Suppressor macrophage treated with lipopolysaccharide for 4 hours (primary cell): ENCODE measurements around the gene NCAN.
"Not testable (repeated sequence)": the region's sequence is repeated elsewhere in the genome, so short reads cannot be mapped to it uniquely, and the experiment has no call there.

Experiments used
- DNase-seq: peaks from one replicate; pipeline ENCODE4 v3.0.0-alpha.2; 2020

Gene NCAN

DNA sequence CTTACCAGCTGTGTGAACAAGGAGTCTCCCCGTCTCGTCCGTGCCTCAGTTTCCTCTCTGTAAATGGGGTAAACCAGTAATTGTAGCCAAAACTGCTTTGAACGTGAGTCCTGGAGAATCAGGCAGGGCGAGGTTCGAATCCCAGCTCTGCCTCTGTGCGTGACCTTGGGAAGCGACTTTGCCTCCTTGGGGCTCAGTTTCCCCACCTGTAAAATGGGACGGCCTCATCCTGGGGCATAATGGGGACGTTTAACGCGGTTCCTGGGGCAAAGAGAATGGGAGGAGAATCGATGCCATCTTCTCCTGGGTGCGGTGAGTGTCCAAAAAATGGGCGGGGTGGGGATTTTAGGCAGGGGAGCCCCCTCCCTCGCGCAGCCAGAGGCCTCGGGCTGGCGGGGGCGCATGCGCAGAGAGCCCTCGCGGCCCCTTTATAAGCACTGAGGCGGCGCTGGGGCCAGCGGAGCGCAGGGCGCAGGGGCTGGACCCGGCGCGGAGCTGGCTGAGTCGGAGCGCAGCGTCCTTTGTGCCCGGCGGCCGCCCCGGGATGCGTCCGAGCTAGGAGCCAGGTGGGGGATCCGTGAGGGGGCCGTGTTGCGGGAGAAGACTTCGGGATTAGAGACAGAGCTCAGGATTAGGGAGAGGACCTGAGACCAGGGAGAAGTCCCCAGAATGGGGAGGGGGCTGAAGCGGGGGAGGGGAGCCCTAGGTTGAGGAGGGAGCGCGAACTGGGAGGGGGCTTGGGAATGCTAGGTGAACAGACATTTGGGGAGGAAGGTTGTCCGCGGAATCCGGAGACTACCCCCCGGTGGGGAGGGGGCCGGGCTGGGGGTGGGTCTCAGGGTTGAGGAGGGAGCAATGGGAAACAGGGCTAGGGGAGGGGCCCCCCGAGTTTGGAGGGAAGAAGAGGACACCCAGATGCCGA, at the start of gene NCAN:
Gene NCAN (plus strand): TSS at position 460 of the 922 bp plus-strand sequence. CDS start 4,996 bp downstream, outside the sequence.
- DNase-seq = no peak

DNA sequence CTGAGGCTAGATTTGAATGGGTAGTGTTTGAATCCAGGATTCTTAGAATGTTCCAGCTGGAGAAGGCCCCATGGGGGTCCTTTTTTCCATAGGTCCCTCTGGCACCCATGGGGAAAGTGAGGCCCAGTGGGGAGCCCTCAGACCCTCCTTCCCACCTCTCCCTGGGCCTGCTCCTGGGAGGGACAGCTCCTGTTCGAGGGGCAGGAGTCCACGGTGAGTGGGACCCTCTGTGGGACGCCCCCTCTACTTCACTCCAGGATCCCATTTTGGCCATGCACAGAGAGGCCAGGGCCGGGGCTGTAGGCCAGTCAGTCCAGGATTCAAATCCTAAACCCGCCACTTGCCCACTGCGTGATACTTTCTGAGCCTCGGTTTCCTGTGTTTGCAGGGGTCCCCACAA, 49.3 kb upstream of the NCAN start:
- no peak for DNase-seq

DNA sequence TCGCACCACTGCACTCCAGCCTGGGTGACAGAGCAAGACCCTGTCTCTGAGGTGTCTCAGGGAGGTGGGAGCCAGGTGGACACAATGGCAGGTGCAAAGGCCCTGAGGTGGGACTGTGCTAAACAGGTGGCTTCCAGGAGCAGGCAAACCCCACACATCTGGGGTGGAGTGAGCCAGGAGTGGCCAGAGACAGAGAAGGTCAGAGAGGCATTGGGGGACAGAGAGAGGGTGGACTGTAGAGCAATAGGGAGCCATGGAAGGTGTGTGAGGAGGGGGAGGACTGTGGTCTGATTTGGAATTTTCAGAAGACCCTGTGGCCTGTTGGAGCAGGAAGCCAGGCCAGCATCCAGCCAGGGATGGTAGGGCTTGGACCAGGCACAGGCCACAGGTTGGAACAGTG, 46.4 kb upstream of the NCAN start:
- no peak for DNase-seq

DNA sequence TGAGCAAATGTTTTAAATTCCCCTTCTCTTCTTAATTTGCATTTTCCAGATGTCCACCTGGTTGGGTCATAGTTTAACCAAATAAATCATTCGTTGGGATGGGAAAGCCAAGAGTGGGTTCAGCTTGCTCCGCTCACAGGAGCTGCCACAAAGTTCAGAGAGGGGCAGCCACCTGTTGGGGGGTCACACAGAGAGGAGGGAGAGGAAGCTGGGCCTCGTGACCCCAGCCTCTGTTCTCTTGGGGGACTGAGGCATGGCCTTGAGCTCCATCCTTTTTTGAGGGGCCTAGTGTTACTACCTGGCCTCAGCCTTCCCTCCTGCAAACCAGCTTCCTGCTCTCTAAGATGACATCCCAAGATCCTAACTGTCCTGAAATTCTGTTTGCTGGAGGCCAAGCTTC, 44.1 kb upstream of the NCAN start:
- DNase-seq = no peak

DNA sequence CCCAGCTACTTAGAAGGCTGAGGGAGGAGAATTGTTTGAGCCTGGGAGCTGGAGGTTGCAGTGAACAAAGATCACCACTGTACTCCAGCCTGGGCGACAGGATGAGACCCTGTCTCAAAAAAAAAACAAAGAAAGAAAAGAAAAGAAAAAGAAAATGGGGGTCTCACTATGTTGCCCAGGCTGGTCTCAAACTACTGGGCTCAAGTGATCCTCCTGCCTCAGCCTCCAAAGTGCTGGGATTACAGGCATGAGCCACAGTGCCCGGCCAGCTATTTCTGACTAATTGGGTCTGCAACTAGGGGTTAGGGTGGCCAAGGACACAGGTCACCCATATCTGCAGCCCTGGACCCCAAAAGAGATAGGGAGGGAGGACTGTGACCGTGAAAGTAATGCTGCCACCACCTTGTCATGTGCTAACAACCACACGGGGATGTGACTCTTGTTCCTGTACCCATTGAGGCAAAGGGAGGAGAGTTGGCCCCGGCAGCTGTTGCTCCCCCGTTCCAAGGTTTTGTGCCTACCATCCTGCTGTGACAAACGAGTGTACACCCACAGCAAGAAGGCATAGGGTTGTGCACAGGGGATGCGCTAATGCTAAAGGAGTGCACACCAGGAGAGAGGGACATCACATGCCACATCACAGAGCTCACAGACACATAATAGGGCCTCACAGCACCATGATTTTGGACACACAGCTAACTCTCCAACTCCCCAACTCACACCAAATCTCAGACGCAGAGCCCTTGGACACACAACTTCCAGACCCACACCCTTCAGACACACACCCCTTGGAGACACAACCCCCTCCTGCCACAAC, 42.3 kb upstream of the NCAN start:
- DNase-seq = no peak

DNA sequence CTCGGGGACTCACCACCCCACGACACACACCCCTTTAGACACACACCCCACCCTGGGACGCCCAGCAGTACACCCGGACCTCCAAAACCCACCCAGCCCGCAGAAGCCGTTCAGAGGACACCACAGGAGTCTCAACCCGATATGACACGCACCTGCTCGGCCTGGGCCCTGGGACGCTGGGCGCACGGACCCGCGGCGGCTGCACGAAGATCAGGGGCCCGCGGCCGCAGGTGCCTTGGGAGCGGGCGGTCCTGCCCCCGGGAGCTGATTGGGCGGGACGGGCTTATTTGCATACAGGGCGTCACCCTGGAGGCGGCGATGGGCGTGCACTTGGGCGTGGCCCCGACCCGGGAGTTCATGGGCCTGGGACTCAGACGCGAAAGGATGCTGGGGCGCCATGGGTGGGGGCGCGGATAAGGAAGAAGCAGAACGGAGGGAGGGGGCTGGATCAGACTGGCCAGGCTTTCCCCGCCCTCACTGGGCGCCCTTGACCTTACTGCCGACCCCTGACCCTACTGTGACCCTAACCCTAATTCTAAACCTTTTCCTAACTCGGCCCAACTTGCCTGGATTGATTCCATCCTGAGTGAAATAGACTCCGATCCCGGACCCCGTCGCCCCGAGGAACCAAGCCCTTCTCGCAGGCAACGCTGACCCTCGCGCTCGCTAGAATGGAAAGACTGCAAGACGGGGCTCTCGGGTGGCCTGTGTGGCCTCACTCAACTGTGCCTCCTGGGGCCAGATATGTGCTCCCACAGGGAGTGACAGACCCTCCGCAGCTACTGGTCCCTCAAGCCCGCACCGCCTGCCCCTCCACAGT, 41.5 kb upstream of the NCAN start, which contains the start of gene MEF2B:
Gene MEF2B (minus strand): TSS at position 211 of the 820 bp plus-strand sequence. CDS start 19,528 bp downstream, outside the sequence.
- peak; percentile 33 for DNase-seq

DNA sequence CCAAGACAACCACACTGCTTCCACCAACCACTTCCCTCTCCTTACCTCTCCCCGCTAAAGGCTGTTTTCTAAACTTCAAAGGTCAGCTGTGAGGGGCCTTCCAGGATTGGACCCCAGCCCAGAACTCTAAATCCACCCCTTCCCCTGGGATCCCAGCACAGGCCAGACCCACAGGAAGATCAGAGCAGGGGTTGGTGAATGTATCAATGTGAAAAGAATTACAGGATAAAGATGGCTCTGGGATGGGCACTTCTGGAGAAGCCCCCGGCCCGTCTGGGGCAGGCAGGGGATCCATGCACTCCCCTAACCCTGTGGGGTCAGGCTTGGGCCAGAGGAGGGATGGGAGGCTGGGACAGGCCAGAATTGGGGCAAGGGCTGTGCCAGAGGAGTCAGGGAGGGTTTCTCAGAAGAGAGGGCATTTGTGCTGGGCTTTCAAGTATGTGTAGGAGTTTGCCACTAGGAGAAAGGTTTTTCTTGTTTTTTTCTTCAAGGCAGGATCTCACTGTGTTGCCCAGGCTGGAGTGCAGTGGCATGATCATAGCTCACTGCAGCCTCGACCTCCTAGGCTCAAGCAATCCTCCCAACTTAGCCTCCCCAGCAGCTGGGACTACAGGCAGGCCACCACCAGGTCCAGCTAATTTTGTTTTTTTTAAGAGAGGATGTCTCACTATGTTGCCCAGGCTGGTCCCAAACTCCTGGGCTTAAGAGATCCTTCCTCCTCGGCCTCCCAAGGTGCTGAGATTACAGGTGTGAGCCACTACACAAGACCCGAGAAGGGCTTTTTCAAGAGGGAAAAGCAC, 40.7 kb upstream of the NCAN start:
- no peak for DNase-seq

DNA sequence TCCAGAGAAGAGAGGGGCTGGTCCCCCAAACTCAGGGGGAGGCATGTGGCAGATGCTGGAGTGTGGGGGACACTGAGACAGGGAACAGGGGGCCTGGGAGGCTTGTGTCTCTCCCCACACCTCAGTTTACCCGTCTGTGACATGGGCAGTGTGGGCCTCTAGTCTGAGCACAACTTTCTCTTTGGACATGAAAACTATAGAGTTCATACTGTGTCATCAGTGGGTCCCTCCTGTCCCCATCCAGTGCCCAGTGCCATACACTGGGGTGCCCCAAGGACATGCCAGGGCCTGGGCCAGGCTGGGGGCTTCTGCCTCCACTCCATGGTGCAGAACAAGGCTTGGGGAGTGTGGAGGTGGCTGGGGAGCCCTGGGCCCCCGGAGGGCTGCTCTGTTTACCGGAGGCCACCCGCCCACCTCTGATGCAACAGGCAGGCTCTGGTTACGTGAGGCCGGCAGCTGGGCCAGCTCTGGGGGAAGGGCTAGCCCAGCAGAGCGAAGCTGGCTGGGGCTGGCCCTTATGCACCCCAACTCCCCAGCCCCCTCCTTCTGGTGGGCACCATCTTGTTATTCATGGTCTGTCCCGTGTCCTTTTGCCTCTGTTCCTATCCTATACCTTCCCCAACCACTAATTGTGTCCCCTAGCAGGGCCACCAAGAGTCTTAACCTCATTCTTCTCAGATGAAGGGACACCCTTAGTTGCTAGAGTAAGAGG, 39.8 kb upstream of the NCAN start:
- no peak for DNase-seq

DNA sequence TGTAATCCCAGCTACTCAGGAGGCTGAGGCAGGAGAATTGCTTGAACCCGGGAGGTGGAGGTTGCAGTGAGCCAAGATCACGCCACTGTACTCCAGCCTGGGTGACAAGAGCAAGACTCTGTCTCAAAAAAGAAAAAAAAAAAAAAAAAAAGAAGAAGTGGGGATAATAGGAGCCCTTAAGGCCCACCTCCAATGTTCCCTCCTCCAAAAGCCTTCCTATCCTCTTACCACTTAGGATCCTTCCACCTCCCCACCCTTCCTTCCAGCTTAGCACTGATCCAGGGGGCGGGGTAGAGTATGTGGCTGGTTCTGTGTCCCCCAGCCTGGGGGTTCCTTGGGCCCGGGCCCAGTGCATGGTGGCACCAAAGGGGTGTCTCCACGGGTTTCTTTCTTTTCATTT, 38.5 kb upstream of the NCAN start:
- not testable (repeated sequence) for DNase-seq

DNA sequence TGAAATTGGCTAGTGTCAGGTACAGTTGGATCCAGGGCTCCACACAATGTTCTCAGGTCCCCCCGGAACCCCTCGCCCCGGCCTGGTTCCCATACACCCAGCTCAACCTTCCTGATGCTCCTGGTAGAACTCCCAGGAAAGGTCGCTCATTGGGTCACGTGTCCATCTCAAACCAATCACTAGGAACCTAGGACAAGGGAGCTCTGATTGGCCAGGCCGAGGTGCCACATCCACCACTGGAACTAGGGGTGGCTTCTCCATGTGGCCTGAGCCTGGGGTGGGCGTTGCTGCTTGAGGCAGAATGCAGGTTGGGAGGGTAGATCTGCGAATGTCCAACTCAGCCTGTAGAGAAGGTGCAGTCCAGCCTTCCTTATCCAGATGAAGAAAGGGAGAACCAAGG, 34.8 kb upstream of the NCAN start:
- no peak for DNase-seq

DNA sequence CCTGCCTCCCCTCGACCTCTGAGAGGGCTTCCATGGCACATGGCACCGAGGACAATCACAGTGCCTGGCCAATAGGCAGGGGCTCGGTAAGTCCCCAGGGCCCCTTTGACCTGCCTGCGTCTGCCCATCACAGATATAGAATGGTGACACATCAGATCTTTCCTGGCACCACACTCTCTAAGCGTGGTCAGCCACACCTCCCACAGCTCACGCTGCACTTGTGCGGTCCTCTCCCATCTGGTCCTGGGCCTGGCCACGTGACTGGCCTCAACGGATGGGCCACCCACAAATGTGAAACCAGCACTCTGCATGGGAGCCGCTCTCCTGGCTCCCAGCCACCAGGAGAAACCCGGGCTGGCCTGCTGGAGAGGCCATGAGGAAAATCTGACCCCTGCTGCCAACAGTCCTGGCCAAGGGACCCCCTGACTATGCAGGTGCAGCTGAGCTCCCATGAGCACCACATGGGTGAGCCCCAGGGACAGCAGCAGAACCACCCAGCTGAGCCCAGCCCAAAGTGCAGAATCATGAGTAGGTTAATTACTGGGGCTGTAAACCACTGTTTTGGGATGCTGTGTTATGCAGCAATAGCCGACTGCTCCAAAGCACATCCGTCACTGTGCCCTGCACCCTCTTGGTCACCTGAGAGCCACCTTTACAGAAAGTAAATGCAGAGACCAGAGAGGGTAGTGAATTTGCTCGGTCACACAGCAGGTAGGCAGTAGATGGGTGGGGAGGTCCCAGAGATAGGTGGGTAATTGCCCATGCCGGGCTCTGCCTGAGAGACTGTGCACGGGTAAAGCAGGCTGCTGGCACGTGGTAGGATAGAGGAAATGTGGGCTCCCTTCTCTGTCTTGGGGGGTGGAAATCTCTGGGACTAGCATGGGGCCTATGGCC, 32.0 kb upstream of the NCAN start:
- DNase-seq = no peak

DNA sequence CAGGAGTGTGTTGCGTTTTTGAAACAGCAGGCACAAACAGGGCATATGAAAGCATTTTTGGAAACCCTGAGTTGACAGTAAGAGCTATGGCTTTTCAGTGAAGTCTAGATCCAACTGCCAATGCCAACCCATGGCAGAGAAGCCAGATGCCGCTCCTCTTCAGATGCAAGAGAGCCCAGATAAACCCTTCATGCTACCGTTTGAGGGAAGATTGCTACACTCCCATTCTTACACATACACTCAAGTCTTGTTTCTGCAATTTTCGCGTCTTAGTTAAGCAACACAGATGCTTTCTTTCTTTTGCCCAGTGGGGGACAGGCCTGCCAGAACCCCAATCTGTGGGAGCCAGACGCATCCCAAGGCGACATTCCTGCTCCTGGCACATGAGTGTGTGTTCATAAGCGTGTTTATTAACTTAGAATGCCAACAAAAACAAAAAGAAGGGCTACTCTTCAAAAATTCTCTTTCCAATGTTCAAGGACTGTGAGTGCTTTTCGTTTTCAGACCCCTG, 30.2 kb upstream of the NCAN start:
- no peak for DNase-seq

DNA sequence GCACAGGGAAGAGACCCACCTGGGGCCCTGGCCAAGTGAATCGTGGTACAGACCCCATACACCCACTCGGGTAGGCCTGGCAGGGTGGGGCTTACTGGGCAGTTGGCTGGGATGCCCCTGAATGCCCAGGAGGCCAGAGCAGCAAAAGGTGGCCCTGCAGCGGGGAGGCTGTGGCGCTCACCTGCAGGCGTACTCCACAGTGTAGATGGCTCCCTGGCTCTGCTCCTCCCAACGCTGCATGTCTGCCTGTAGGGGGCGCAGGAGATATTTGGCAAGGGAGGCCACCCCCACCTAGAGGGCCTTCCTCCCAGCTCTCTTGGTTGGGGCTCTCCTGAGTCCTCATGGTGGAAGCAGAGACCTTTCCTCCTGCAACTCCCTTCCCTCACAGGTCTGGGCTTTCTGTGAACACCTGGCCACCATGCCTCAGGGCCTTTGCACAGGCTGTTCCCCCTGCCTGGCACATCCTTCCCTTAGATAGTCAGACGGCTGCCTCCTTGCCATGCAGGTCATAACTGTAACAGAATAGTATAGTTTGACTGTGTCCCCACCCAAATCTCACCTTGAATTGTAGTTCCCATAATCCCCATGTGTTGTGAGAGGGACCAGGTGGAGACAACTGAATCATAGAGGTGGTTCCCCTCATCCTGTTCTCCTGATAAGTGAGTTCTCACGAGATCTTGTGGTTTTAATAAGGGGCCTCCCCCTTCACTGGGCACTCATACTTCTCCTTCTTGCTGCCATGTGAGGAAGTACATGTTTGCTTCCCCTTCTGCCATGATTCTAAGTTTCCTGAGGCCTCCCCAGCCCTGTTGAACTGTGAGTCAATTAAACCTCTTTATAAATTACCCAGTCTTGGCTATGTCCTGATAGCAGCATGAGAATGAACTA, 25.7 kb upstream of the NCAN start:
- no peak for DNase-seq

DNA sequence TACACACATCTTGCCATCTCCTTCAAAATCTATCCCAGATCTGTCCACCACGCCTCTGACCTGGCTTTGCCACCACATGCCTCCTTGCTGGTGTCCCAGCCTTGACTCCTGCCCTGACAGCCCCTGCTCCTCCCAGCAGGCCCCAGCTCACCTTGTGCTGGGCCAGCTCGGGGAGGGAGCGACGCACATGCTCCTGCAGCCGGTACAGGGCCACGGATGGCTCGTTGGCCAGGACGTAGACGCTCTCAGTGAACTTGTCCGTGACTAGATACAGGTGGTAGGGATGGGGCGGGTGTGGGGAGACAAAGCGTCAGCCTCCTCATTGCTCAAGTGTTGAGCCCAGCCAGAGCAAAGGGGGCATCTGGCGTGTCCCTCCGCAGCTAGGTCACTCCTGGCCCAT, 25.0 kb upstream of the NCAN start:
- no peak for DNase-seq

DNA sequence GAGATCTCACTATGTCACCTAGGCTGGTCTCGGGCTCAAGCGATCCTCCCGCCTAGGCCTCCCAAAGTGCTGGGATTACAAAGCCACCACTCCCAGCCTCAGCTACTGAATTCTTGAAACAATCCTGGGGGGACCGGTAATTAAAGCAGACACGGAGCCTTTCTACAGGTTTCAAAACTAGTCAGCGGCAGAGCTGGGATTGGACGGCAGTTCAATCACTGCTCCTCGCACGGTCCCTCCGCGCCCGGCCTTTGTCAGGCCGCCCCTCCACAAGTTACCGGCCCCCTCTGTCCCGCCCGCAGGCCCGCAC, 20.0 kb upstream of the NCAN start:
- no peak for DNase-seq

DNA sequence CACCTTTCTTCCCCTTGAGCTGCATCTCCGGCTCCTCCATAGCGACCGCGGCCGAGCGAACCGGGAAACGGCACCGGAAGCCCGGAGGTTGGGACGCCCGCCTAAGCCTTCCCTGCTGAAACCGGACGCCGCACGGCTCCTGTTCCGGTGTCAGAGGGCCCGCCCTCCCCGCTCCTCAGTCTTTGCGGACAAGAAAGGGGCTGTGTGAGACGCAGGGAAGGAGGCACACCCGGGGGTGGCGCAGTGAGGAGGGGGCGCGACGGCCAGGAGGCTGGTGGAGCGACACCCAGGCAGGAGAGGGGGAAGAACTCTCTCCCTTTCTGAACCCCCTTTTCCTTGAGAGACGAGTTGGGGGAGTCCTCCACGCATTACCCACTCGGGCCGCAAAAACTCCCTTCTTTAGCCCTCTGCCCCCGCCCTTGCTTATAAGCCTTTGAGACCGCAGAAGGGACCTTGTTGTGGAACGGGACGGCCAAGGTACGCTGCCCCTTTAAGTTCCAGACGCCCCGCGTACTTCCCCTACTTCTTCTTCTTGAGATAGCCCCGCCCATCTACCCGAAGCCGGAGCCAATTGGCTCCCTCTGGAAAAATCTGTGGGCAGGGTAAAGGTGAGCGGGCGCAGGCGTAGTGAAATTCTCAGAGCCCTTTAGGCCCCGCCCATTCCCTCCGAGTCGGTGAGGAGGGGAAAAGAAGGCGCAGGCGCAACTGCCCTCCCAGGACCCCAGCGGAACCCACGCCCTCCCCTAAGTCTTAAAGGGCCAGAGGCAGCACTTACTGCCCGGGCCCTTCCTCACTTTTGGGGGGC, 19.5 kb upstream of the NCAN start, which contains the start of the genes BORCS8 and RFXANK:
Gene BORCS8 (minus strand): TSS at position 75 of the 805 bp plus-strand sequence. CDS start 35 bp downstream, at position 40.
Gene RFXANK (plus strand): TSS at position 181 of the 805 bp plus-strand sequence. CDS start 1,689 bp downstream, outside the sequence.
- DNase-seq = peak; percentile 100

DNA sequence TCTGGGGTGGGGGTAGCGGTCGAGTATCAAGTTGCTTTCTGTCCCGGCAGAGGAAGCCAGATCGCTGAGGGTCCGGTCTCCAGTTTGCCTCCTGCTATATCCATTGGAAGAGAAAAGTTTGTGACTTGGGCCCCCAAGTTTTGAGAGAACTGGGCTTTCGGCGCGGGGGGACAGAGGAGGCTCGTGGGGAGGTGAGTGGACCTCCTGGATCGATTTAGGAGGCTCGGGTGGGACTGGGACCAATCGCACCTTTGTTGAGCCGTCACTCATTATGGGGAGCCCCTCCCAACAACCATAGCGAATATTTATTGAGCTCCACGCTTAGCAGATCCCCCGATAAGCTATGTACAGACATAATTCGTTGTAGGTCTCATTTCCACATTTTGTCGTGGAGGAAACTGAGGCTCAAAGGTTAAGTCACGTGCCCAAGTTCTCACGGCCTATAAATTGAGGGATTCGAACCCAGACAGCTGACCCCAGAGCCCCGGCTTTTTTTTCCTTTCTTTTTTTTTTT, 18.8 kb upstream of the NCAN start:
- DNase-seq = no peak

DNA sequence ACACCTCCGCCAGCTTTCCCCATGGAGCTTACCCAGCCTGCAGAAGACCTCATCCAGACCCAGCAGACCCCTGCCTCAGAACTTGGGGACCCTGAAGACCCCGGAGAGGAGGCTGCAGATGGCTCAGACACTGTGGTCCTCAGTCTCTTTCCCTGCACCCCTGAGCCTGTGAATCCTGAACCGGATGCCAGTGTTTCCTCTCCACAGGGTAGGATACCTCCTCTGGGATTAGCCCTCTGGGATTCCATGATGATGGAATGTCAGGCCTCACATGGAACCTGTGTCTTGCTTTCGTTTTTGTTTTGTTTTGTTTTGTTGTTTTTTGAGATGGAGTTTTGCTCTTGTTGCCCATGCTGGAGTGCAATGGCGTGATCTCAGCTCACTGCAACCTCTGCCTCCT, 17.8 kb upstream of the NCAN start:
- DNase-seq = no peak
